ENCODE results near the gene PDSS1.
A peak's percentile ranks its signal among the peaks of the same experiment; 100 is the strongest.

PDSS1 gene

GRCh38 chr10:26790221-26790995 lies 92.9 kb downstream of the PDSS1 start:
- Histone ChIP-seq H3K4me3 (ENCODE audit: low read depth in 1 of 5, low read length in 5 of 5) (no peak overlapping the region), H3K9ac (ENCODE audit: low read length in 5 of 5) (no peak overlapping the region), H3K36me3 (ENCODE audit: control insufficient read depth in 5 of 5, insufficient read depth in 5 of 5, low read length in 5 of 5) (no peaks in the 10 kb centered on the region), H3K4me1 (ENCODE audit: control insufficient read depth in 5 of 5, insufficient read depth in 5 of 5, low read length in 5 of 5) (peaks cover 0 to 14% (median 7%) of the 10 kb centered on the region in 5 donors), H3K27ac (ENCODE audit: low read depth, low read length) (no peak overlapping the region), H3K9me3 (ENCODE audit: control insufficient read depth in 5 of 5, low read length in 5 of 5) (peaks cover 0 to 2% (median 0%) of the 10 kb centered on the region in 5 donors), H3K27me3 (ENCODE audit: control insufficient read depth in 5 of 5, insufficient read depth in 4 of 5, low read length in 5 of 5) (no peaks in the 10 kb centered on the region)

GRCh38 chr10:26792758-26793495 lies 95.4 kb downstream of the PDSS1 start:
- Histone ChIP-seq H3K27me3 (ENCODE audit: control insufficient read depth in 5 of 5, insufficient read depth in 4 of 5, low read length in 5 of 5) (no peaks in the 10 kb centered on the region), H3K9me3 (ENCODE audit: control insufficient read depth in 5 of 5, low read length in 5 of 5) (peaks cover 0 to 5% (median 0%) of the 10 kb centered on the region in 5 donors), H3K9ac (ENCODE audit: low read length in 5 of 5) (peak overlapping the region in 3 of 5 donors; percentile 10 to 55 (median 35)), H3K36me3 (ENCODE audit: control insufficient read depth in 5 of 5, insufficient read depth in 5 of 5, low read length in 5 of 5) (no peaks in the 10 kb centered on the region), H3K27ac (ENCODE audit: low read depth, low read length) (peak overlapping the region; percentile 34), H3K4me3 (ENCODE audit: low read depth in 1 of 5, low read length in 5 of 5) (no peak overlapping the region), H3K4me1 (ENCODE audit: control insufficient read depth in 5 of 5, insufficient read depth in 5 of 5, low read length in 5 of 5) (peaks cover 0 to 14% (median 7%) of the 10 kb centered on the region in 5 donors)

Measured in subcutaneous abdominal adipose tissue (tissue), 5 donors.